Measurements from ENCODE around the gene SLC1A3.
"Not testable (repeated sequence)": the region's sequence is repeated elsewhere in the genome, so short reads cannot be mapped to it uniquely, and the experiment has no call there.

The SLC1A3 gene

GRCh38 chr5:36630201-36631145 lies 24.1 kb downstream of the SLC1A3 start:
- DNase-seq (ENCODE audit: low read depth in 1 of 2, low spot score in 1 of 2), result no peak

GRCh38 chr5:36631154-36631553 lies 24.7 kb downstream of the SLC1A3 start:
- DNase-seq (ENCODE audit: low read depth in 1 of 2, low spot score in 1 of 2), result no peak

- no peak for DNase-seq (ENCODE audit: low read depth in 1 of 2, low spot score in 1 of 2)
Observed at GRCh38 chr5:36631620-36632362, 25.4 kb downstream of the SLC1A3 start.

GRCh38 chr5:36632363-36632664 lies 25.9 kb downstream of the SLC1A3 start:
- no peak for DNase-seq (ENCODE audit: low read depth in 1 of 2, low spot score in 1 of 2)

- DNase-seq (ENCODE audit: low read depth in 1 of 2, low spot score in 1 of 2), result no peak
Observed at GRCh38 chr5:36635721-36636390, 29.4 kb downstream of the SLC1A3 start.

- no peak for DNase-seq (ENCODE audit: low read depth in 1 of 2, low spot score in 1 of 2)
Observed at GRCh38 chr5:36637101-36637500, 30.7 kb downstream of the SLC1A3 start.

GRCh38 chr5:36637516-36637915 lies 31.1 kb downstream of the SLC1A3 start:
- no peak for DNase-seq (ENCODE audit: low read depth in 1 of 2, low spot score in 1 of 2)

GRCh38 chr5:36638056-36638455 lies 31.6 kb downstream of the SLC1A3 start:
- no peak for DNase-seq (ENCODE audit: low read depth in 1 of 2, low spot score in 1 of 2)

GRCh38 chr5:36640949-36641348 lies 34.5 kb downstream of the SLC1A3 start:
- no peak for DNase-seq (ENCODE audit: low read depth in 1 of 2, low spot score in 1 of 2)

- DNase-seq (ENCODE audit: low read depth in 1 of 2, low spot score in 1 of 2), result no peak
Observed at GRCh38 chr5:36641431-36641830, 35.0 kb downstream of the SLC1A3 start.

GRCh38 chr5:36642089-36642488 lies 35.7 kb downstream of the SLC1A3 start:
- no peak for DNase-seq (ENCODE audit: low read depth in 1 of 2, low spot score in 1 of 2)

- no peak for DNase-seq (ENCODE audit: low read depth in 1 of 2, low spot score in 1 of 2)
Observed at GRCh38 chr5:36643162-36643561, 36.8 kb downstream of the SLC1A3 start.

GRCh38 chr5:36643841-36644240 lies 37.4 kb downstream of the SLC1A3 start:
- DNase-seq (ENCODE audit: low read depth in 1 of 2, low spot score in 1 of 2), result not testable (repeated sequence)

- no peak for DNase-seq (ENCODE audit: low read depth in 1 of 2, low spot score in 1 of 2)
Observed at GRCh38 chr5:36644727-36645126, 38.3 kb downstream of the SLC1A3 start.

GRCh38 chr5:36646100-36646499 lies 39.7 kb downstream of the SLC1A3 start:
- DNase-seq (ENCODE audit: low read depth in 1 of 2, low spot score in 1 of 2), result no peak

- no peak for DNase-seq (ENCODE audit: low read depth in 1 of 2, low spot score in 1 of 2)
Observed at GRCh38 chr5:36646507-36647023, 40.2 kb downstream of the SLC1A3 start.

GRCh38 chr5:36647046-36647445 lies 40.6 kb downstream of the SLC1A3 start:
- DNase-seq (ENCODE audit: low read depth in 1 of 2, low spot score in 1 of 2), result no peak

GRCh38 chr5:36648426-36648825 lies 42.0 kb downstream of the SLC1A3 start:
- no peak for DNase-seq (ENCODE audit: low read depth in 1 of 2, low spot score in 1 of 2)

- no peak for DNase-seq (ENCODE audit: low read depth in 1 of 2, low spot score in 1 of 2)
Observed at GRCh38 chr5:36651761-36652685, 45.6 kb downstream of the SLC1A3 start.

- DNase-seq (ENCODE audit: low read depth in 1 of 2, low spot score in 1 of 2), result no peak
Observed at GRCh38 chr5:36653044-36653705, 46.8 kb downstream of the SLC1A3 start.
